Activated T-cell treated with anti-CD3 and anti-CD28 coated beads for 24 hours (primary cell): ENCODE measurements around the gene HLA-DOA.

Source experiments
- DNase-seq: peaks from one replicate; pipeline ENCODE4 v3.0.0-alpha.2; 2020; ENCODE audit warnings: low read depth

HLA-DOA gene

DNA sequence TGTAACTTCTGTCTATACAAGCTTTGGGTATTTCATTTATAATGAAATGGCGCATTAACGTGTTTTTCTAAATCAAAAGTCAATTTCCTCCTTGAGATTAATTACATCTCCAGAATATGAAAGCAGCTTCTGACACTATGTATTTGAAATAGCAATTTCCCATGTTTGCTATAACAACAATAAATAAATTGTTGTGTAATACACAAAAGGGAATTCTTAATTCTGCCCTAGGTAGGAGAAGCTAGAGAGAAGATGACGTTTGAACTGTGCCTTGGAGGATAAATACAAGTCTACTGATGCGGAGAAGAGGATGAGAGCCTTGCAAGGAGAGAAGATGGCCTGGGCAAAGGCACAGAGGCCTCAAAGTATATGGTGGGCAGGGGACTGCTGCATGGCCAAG is 7.6 kb upstream of the HLA-DOA start:
- no peak for DNase-seq

DNA sequence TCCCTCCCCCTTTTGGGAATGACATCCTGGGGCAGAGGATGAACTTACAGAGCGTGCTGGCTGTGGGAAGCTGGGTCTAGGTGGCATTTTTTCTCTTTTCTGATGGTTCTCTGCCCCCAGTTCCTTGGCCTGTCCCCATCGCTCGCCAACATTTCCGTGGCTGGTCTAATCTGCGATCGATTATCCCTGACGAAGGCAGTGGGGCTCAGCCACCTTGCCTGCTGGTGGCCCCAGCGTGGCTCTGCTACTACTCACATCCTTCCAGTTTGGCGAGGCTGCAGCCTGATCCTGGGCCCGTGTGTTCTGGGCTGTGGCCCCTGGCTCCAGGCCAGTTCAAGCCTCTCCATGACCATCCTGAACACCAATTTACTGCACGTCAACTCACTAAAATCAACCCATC is 6.4 kb upstream of the HLA-DOA start:
- DNase-seq, result no peak

DNA sequence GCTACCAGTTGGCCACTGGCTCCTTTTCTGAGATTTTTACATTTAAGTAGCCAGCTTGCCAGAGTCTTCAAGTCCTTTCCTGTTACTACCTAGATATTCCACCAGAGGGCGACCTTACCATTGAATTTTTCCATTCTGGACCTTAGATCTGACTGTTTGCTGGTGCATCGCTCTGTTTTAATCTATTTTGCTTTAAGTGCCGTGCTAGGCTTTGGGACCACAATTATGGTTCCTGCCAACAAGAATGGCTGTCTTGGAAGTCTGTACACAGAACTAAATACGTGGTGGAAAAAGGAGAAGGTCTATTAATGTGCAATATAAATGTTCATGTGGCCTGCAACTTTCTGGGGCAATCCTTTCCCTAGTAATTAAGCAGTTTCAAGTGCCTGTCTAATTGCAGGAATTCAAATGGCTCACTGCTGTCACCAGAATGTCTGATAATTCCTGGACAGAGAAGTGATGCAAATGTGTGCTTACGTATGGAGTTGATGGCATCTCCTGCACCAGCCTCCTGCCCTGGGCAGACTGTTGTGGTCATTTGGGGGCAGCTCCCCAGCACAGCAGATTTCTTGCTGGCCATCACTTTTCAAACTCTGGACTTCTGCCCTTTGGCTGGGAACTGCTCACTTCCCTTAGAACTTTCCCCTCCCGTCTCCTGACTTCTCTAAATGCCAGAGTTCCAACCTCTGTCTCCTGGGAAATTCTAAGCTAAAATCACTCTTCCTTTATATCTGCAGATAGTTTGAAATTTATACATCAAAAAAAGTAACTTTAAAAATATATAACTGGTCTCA is 5.6 kb upstream of the HLA-DOA start:
- DNase-seq, result peak; percentile 44

DNA sequence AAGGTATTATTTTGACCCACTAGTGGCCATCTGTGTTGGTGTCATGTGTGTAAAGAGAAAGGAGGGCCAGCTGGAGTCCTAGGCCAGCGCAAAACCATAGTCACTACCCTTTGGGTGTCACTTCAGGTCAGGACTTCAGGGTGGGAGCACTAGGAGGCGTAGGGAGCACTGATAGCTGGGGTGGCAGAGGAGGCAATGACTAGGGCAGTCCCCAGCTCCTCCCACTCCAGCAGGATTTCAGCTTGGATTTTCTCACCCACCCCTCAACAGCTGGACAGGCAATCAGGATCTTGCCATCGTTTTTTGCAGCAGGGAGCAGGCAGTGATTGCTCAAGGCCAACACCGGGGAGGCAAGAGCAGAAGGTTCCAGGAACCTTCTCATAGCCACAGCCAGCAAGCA is 4.2 kb upstream of the HLA-DOA start:
- no peak for DNase-seq

DNA sequence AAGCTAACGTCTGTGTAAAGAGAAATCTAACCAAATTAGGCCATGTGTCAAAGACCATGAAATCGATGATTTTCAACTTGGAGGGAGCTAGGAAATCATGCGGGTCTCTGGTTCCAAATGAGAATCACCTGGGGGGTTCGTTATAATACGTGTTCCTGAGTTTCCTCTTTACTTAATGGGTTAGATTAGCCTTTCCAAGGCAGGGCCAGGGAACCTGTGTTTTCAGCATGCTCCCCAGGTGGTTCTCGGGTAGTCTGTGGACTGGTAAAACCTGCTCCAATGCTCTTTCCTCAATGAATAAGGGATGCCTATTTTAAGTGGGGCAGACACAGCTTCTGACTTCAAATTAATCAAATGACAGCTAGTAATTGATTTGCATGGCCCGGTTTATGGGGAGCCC is 965 bp upstream of the HLA-DOA start:
- no peak for DNase-seq

DNA sequence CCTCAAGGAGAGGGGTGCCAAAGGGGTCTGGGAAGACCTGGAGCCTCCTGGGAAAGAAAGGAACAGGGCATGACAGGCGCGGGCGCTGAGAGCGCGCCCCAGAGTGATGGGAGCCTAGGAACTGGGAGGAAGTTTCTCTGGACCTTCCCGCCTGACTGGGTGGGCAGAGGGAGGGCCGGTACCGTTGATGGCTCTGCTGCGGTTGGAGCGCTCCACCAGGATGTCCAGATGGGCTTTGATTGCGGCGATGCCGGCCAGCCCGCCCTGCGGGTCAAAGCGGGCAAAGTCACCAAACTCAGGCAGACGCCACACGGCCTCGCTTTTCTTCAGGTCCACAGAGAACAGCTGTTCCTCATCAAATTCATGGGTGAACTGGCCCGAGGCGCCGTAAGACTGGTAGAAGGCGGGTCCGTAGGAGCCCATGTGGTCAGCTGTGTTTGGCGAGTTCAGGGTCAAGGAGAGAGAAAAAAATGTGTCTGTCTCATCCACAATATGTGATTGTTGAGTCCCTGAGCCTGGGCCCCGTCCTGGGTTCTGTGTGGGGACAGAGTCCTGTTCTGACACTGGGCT is 1.5 kb downstream of the HLA-DOA start:
- no peak for DNase-seq

DNA sequence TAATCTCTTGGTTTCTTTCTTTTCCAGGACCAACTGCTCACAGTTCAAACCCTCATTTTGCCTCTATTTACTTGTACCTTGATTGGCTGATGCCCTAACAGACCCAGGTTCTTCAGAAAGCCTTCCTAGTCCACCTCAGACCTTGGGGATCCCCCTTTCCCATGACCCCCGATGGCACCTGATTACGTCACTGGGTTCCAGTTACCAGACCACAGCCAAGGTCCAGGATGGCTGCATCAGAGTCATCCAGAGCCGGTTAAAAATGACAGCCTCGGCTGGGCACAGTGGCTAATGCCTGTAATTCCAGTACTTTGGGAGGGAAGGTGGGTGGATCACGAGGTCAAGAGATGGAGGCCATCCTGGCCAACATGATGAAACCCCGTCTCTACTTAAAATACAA is 4.5 kb downstream of the HLA-DOA start:
- no peak for DNase-seq

DNA sequence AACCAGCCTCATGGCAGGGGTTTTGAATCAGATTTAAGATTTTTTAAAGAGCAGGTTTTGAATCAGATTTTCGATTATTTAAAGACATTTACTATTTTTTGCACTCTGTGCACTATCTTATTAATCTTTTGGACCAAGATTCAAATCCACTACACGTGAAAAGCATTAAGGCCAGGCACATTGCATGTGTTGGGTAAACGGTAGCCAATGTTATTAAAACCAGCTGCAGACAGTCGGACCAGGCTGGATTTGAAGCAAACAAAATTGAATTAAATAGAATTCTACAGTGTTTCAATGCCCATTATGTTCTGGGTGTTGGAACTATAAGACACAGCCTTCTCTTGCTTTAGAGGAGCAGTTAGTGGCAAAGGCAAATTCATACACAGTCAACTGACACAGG is 7.7 kb downstream of the HLA-DOA start:
- no peak for DNase-seq

DNA sequence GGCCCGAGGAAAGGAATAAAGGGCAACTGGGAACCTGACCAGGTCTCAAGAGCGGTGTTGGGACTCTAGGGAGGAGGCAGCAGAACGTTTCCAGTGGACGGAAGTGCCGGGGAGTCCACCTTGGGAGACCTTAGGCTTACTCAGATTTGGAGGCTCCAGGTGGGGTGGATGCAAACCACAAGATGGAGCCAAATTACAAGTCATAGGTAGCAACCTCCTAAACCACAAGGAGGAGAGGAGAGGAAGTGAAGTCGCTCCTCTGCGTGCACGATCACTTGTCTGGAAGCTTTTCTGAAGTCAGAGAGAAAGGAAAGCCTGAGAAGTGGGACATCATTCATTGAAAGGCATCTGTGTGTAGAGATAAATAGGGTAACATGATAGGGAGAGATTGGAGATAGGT is 9.3 kb downstream of the HLA-DOA start:
- DNase-seq, result no peak

DNA sequence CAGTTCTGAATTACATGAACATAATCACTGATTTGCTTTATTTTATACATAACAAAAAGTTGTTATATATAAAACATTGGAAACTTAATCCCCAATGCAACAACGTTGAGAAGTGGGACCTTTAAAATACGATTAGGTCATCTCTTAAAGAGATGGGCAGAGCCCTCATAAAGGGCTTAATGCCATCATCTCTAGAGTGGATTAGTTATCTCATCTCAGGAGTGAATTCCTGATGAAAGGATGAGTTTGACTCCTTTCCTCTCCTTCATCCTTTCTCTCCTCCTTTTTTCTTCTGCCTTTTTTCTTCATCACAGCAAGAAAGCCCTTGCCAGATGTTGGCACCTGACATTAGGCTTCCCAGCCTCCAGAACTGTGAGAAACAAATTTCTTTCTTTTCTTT is 13.9 kb downstream of the HLA-DOA start:
- no peak for DNase-seq

DNA sequence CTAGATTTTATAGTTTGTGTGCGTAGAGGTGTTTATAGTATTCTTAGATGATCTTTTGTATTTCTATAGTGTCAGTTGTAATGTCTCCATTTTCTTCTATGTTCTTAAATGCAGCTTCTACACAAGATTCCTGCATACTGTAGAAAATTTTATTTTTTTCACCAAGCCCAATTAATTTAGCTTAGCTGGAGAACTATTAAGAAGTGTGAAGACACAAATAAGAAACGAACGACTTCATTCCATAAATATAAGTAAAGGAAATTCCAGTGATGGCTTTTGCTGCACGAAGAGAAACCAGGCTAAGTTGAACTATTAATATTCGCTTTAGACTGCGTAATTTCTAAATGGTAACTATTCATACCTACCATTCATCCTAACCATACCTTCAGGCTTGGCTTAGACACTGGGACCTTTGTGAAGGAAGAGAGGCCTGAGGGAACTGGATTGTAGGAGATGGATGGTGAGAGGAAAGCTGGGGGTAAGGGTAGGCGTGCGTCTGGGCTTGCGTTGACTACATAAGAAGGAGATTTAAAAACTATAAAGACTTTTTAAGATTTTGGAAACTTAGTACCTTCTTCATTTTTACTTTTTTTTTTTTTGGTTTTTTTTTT is 15.9 kb downstream of the HLA-DOA start:
- no peak for DNase-seq

DNA sequence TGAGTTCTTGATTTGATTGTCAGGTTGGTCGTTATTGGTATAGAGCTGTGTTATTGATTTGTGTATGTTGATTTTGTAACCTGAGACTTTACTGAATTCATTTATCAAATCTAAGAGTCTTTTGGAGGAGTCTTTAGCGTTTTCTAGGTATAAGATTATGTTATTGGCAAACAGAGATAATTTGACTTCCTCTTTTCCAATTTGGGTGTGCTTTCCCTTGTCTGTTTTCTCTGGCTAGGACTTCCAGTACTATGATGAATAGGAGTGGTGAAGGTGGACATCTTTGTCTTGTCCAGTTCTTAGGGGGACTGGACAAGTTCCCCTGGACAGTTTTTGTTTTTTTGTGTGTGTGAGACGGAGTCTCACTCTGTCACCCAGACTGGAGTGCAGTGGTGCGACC is 17.4 kb downstream of the HLA-DOA start:
- DNase-seq, result no peak

DNA sequence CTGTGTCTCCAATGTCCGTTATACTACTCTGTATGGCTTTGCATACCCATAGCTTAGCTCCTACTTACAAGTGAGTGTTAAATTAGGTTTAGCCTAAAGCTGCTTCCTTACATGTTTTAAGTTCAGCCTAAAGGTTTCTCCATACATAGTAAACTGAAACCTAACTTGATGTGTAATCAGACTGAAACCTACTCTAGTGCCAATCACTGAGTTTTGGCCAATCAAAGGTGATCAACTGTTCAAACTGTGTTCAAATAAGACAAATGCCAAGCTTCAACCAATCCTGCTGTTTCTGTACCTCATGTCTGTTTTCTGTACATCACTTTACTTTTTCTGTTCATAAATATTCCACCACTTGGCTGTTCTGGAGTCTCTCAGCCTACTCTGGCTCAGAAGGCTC is 20.0 kb downstream of the HLA-DOA start:
- DNase-seq, result no peak

DNA sequence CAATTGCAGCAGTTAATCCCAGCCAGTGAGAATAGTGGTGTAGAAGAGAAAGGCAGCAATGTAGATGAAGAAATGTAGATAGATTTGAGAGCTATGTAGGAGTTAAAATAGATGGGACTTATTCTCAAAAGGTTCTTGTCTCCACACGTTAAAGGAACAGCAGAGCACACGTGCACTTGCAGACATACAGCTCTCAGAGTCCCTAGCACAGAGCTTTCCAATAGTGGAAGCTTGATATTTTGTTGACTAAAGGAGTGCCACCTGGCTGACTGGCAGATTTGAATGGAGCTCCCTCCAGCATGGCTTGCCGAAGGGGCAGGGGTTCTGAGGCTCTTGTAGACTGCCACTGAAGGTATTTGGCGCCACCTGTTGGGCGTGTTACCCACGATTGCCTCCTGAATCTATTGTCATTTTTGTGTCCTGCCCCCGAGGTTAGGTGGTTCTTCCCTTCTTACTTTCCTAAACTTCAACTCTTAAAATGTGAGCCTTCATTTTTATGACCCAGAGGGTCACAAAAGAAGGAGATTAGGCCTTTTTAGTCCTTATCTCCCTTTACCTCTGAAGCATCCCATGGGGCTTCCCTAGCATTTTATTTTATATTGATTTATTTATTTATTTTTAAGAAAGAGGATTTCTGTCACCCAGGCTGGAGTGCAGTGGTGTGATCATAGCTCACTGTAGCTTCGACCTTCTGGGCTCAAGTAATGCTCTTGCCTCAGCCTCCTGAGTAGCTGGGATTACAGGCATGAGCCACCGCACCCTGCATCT is 24.6 kb downstream of the HLA-DOA start:
- peak; percentile 82 for DNase-seq

DNA sequence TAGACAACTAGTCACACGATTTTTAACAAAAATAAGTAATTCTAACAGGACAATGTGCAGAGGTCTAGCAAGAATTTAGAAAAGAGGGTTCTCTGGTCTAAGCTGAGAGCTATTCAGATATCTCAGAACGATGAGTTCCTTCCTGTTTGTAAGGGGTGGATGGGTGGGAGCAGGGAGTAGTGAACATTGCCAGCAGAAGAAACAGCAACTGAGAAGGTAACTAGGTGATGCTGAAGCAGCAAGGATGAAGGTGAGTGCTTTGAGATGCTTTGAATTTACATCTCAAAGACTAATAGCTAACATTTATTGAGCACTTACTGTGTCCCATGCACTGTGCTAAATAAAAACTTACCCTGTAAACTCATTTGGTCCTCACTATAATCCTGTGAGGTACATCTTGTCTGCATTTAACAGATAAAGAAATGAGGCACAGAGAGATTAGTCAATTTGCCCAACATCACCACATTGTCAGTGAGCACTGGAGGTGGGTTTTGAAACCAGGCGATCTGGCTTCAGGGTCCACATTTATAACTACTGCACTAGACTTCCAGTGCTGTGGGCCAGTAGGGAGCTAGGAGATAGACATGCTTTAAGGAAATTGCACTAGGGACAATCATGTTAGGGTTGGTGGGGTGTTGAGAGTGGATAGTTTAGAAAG is 25.3 kb downstream of the HLA-DOA start:
- DNase-seq, result no peak

DNA sequence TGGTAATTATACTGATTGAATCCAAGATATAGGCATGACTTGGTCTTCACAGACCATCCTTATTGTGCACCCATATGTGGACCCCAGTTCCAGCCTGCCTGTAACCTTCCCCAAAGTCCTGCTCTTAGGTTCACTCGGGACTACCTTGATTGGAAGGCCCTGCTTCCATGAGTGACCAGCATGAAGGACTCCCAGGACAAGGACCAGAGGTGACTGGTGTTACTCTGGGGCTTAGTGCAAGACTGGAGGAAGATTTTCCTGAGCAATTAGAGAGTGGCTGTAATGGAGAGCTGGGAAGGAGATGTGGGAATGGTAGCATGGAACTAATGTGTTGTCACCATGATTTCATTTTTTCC is 25.9 kb downstream of the HLA-DOA start:
- DNase-seq, result no peak

DNA sequence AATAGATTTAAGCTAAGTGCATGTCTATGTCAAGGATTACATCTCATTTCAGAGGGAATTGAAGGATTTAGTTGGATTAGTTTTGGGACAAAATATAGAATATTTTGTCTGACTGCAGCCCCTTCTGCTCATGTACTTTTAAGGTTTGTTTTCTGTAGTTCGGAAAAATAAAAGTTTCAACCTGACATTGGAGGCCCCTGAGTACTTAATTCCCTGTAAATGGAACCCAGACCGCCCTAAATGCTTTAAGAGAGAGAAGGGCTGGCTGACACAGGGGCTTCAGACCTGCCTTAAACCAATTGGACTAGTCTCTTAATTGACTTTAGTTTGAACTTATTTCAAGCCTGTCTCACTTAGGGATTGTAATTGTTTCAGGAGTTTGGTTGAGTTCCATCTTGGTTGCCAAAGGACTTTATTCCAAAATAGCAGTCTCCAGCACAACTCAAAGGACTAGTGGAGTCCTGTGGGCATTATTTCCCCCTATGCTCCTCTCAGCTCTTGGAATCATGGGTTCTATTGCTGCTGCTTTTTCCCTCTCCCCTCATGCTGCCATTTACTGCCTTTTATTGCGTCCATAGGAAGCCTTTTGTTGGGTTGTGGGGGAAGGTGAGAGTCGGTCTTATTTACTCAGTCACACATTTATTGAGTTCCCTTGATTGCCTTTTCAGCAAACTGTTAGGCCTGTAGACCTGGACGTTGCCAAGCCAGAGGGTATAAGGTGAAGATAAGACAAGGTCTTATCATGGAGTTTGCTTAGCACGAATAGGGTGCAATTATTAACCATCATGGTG is 26.5 kb downstream of the HLA-DOA start:
- DNase-seq, result no peak

DNA sequence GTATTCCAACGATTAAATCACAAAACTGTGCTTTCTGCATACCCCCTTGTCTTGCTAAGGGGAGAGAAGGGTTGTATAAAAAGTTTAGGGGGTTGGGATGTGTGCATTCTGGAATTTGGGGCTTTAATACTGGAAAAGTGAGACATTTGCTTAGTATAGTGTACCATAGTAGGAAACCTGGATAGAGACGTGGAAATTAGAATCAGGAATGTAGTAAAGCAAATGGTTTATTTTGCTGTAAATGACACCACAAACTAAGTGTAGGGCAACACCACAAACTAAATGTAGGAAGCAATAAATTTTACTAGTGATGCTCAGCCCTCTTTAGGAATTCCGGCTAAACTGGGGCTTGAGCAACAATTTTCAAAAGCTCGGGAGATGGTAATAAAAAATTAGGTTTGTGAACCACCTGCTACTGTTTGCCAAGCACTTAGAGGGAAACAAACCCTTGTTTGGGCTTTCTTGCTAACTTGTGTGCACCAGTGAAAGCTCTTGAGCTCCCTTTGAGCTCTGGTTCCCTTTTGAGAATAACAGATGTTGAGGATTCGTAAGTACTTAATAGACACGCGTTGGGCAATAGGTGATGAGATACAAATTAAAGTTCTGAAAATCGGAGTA is 27.2 kb downstream of the HLA-DOA start:
- DNase-seq, result no peak

DNA sequence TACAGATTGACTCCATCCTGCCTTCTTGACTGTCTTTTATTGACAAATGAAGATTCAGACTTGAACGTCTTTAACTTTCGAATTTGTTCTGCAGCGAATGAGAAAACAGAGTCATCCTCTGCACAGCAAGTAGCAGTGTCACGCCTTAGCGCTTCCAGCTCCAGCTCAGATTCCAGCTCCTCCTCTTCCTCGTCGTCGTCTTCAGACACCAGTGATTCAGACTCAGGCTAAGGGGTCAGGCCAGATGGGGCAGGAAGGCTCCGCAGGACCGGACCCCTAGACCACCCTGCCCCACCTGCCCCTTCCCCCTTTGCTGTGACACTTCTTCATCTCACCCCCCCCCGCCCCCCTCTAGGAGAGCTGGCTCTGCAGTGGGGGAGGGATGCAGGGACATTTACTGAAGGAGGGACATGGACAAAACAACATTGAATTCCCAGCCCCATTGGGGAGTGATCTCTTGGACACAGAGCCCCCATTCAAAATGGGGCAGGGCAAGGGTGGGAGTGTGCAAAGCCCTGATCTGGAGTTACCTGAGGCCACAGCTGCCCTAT is 28.8 kb downstream of the HLA-DOA start:
- DNase-seq, result no peak

DNA sequence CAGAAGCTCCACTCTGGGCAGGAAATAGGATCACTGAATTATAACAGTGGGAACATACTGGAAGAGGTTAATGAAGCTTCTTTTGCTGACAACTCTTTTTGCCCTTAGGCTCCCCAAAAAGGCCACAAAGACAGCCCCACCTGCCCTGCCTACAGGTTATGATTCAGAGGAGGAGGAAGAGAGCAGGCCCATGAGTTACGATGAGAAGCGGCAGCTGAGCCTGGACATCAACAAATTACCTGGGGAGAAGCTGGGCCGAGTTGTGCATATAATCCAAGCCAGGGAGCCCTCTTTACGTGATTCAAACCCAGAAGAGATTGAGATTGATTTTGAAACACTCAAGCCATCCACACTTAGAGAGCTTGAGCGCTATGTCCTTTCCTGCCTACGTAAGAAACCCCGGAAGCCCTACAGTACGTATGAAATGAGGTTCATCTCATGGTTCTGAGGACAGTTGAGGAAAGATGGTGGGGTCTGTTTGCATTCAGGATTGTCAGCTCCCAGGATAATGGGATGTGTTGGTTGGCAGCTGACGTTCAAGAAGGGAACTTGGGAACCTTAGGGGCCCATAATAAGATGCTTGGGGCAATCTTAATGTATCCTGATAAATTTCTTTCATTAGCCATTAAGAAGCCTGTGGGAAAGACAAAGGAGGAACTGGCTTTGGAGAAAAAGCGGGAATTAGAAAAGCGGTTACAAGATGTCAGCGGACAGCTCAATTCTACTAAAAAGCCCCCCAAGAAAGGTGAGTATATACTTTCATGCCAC is 29.5 kb downstream of the HLA-DOA start:
- DNase-seq, result no peak
